ENCODE measurements around the gene TTC31.

TTC31 gene

GRCh38 chr2:74538881-74539339 is 56.0 kb downstream of the TTC31 start:
- DNase-seq (ENCODE audit: extremely low spot score, insufficient read length, low read depth) (no peak), FAIRE-seq (peak; percentile 67)

GRCh38 chr2:74540291-74540690 is 57.4 kb downstream of the TTC31 start:
- DNase-seq (ENCODE audit: extremely low spot score, insufficient read length, low read depth) (no peak), FAIRE-seq (no peak)

GRCh38 chr2:74542978-74543377 is 60.1 kb downstream of the TTC31 start:
- no peak for FAIRE-seq

More at GRCh38 chr2:74542978-74543377, 60.1 kb downstream of the TTC31 start:
- DNase-seq (ENCODE audit: extremely low spot score, insufficient read length, low read depth) = no peak
